Measurements from ENCODE around the gene DCTN5. TPM values are rescaled to one million over a fixed set of nuclear protein-coding genes. Genes with fewer than 3 reads are reported as not detected.
"Not testable (repeated sequence)": the region's sequence is repeated elsewhere in the genome, so short reads cannot be mapped to it uniquely, and the experiment has no call there.

DCTN5 gene
- total RNA-seq, 1 experiment from 2014 or later, result 95.5 TPM

GRCh38 chr16:23712976-23713375 lies 71.7 kb downstream of the DCTN5 start, which contains the start of gene ERN2:
TSS of gene ERN2 (minus strand) at chr16:23713222. CDS start at chr16:23713187, 35 bp downstream.
- no peak for DNase-seq (ENCODE audit: low spot score)
- in situ Hi-C loops (cut with HindIII; ENCODE audit: low sequenced_read_pairs), result no loop called here

GRCh38 chr16:23716484-23716883 lies 75.2 kb downstream of the DCTN5 start:
- in situ Hi-C loops (cut with HindIII; ENCODE audit: low sequenced_read_pairs), result no loop called here
- DNase-seq (ENCODE audit: low spot score), result no peak

- DNase-seq (ENCODE audit: low spot score); in situ Hi-C loops (cut with HindIII; ENCODE audit: low sequenced_read_pairs): not testable (repeated sequence)
Observed at GRCh38 chr16:23722613-23723240, 81.5 kb downstream of the DCTN5 start.

DNA sequence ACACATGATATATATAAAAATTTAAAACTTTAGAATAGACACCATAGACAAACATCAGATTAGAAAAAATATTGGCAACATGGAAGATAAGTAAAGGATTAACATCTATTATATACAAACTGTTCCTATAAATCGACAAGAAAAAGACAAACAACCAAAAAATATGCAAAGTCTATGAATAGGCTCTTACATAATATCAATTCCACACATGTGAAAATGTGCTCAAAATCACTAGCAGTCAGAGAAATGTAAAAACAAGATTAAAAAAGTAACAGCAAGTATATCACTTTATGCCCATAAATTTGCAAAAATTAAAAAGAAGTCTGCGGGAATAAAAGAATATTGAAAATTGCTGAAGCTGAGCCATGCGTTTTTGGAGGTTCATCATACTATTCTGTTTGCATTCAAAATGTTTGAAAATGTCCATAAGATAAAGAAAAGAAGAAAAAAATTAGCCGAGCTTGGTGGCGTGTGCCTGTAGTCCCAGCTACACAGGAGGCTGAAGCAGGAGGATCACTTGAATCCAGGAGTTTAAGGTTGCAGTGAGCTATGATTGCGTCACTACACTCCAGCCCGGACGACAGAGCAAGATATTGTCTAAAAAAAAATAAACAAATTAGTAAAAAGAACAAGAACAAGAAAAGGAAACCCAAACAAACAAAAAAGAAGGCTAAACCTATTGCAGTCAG lies 83.0 kb downstream of the DCTN5 start:
- DNase-seq (ENCODE audit: low spot score), result no peak
- in situ Hi-C loops (cut with HindIII; ENCODE audit: low sequenced_read_pairs), result no loop called here

- in situ Hi-C loops (cut with HindIII; ENCODE audit: low sequenced_read_pairs), result no loop called here
- DNase-seq (ENCODE audit: low spot score), result no peak
Observed at GRCh38 chr16:23724785-23725131, 83.5 kb downstream of the DCTN5 start.

GRCh38 chr16:23726710-23727109 lies 85.4 kb downstream of the DCTN5 start:
- DNase-seq (ENCODE audit: low spot score), result no peak
- in situ Hi-C loops (cut with HindIII; ENCODE audit: low sequenced_read_pairs), result no loop called here

Other genes starting within 250 kb of the DCTN5 start
- gene COG7, start 188.3 kb upstream of the DCTN5 start, total RNA-seq (2014; rRNA removed; shearing (Covaris generic)), result 13.3 and 16.4 TPM in 2 replicates
- gene GGA2, start 131.0 kb upstream of the DCTN5 start, total RNA-seq (2014; rRNA removed; shearing (Covaris generic)), result 54.8 and 56.2 TPM in 2 replicates
- gene EARS2, start 84.1 kb upstream of the DCTN5 start, total RNA-seq (2014; rRNA removed; shearing (Covaris generic)), result 34.2 and 49.8 TPM in 2 replicates
- gene UBFD1, start 83.7 kb upstream of the DCTN5 start, total RNA-seq (2014; rRNA removed; shearing (Covaris generic)), result 97.7 and 101 TPM in 2 replicates
- gene NDUFAB1, start 45.1 kb upstream of the DCTN5 start, total RNA-seq (2014; rRNA removed; shearing (Covaris generic)), result 117 and 147 TPM in 2 replicates
- 14.0 and 33.3 TPM in 2 replicates for gene PALB2, start 156 bp upstream of the DCTN5 start, total RNA-seq (2014; rRNA removed; shearing (Covaris generic))
- 34.7 and 54.4 TPM in 2 replicates for gene PLK1, start 37.4 kb downstream of the DCTN5 start, total RNA-seq (2014; rRNA removed; shearing (Covaris generic))
- 0.37 and 3.3 TPM in 2 replicates for gene ERN2, start 71.8 kb downstream of the DCTN5 start, total RNA-seq (2014; rRNA removed; shearing (Covaris generic))
- gene CHP2, start 113.6 kb downstream of the DCTN5 start, total RNA-seq (2014; rRNA removed; shearing (Covaris generic)), result not detected in 2 replicates
- not detected in 2 replicates for gene PRKCB, start 194.5 kb downstream of the DCTN5 start, total RNA-seq (2014; rRNA removed; shearing (Covaris generic))